CD4-positive, alpha-beta T cell (primary cell): ENCODE measurements around the gene POLG2. TPM values are rescaled to one million over a fixed set of nuclear protein-coding genes. Genes with fewer than 3 reads are reported as not detected.

Source experiments
- ATAC-seq: fragments of 200-7000 bp; cut with Tn5 transposase; one replicate; pipeline ENCODE4 v1.10.0; 2022; ENCODE audit warnings: mild to moderate bottlenecking; ENCODE audit not compliant: poor library complexity
- CTCF ChIA-PET: fragments of 350-600 bp; sonication (Branson Sonifier 250); formaldehyde crosslinking; loops from one replicate; lab custom pipeline; 2021; ENCODE audit warnings: antibody characterized with exemption, inconsistent platforms; lab: Charles Lee
- POLR2A ChIA-PET: fragments of 350-600 bp; sonication (Branson Sonifier 250); formaldehyde crosslinking; loops from one replicate; lab custom pipeline; 2021; ENCODE audit warnings: antibody characterized with exemption, inconsistent platforms; lab: Charles Lee
- DNase-seq, 14 experiments: peaks; one replicate each; pipeline ENCODE4 v3.0.0-alpha.2; 2013 to 2020; ENCODE audit warnings: mixed read lengths in 2 of 14
- H3K27ac ChIP-seq, 2 donors: one replicate each; pipeline versions ENCODE4 v1.5.1 to v1.7.0; 2013; ENCODE audit warnings: low read length in 2 of 2, low read depth in 1 of 2, mild to moderate bottlenecking in 1 of 2
- H3K27me3 ChIP-seq, 2 experiments: 1 replicate in 1 of 2; 2 replicates in 1 of 2; pipeline versions ENCODE4 v1.6.1 to v1.7.0; 2013; ENCODE audit warnings: low read length in 2 of 2, control low read depth in 1 of 2, mild to moderate bottlenecking in 1 of 2, moderate library complexity in 1 of 2; ENCODE audit not compliant: insufficient read depth in 2 of 2, control insufficient read depth in 1 of 2
- H3K36me3 ChIP-seq: one replicate; pipeline ENCODE4 v1.6.1; 2013; ENCODE audit warnings: low read length, control low read depth; ENCODE audit not compliant: insufficient read depth
- H3K4me1 ChIP-seq: one replicate; pipeline ENCODE4 v1.6.1; 2013; ENCODE audit warnings: low read length, control low read depth; ENCODE audit not compliant: insufficient read depth
- H3K4me3 ChIP-seq: one replicate; pipeline ENCODE4 v1.5.1; 2013; ENCODE audit warnings: mild to moderate bottlenecking, low read length, moderate library complexity
- H3K9me3 ChIP-seq, 2 experiments: 1 replicate in 1 of 2; 2 replicates in 1 of 2; pipeline versions ENCODE4 v1.6.1 to v1.7.0; 2013; ENCODE audit warnings: low read length in 2 of 2, mild to moderate bottlenecking in 2 of 2, control low read depth in 1 of 2, moderate library complexity in 1 of 2; ENCODE audit not compliant: control insufficient read depth in 1 of 2, insufficient read depth in 1 of 2
- H3K27ac Mint-ChIP-seq: one replicate; pipeline ENCODE4 v1.8.0; 2020; ENCODE audit warnings: mixed read lengths
- H3K27me3 Mint-ChIP-seq: one replicate; pipeline ENCODE4 v1.8.0; 2021; ENCODE audit warnings: mixed read lengths
- H3K36me3 Mint-ChIP-seq: one replicate; pipeline ENCODE4 v1.8.0; 2021; ENCODE audit warnings: low read depth, mixed read lengths
- H3K4me1 Mint-ChIP-seq: one replicate; pipeline ENCODE4 v1.8.0; 2021; ENCODE audit warnings: low read depth, mixed read lengths
- H3K4me3 Mint-ChIP-seq: one replicate; pipeline ENCODE4 v1.8.0; 2020; ENCODE audit warnings: mild to moderate bottlenecking, mixed read lengths
- H3K9me3 Mint-ChIP-seq: one replicate; pipeline ENCODE4 v1.8.0; 2020; ENCODE audit warnings: mixed read lengths
- intact Hi-C, 2 experiments: fragments of 100-400 bp; cut with DNase I in 1 of 2; cut with micrococcal nuclease in 1 of 2; formaldehyde crosslinking; loops; one replicate each; pipeline versions ENCODE4 v1.15.1 to v1.9.0; 2023 to 2025; cut with DNase I, micrococcal nuclease
- total RNA-seq, 174 experiments: library from RNA in 2 of 174; stranded (reverse) in 2 of 174; gene quantifications; one replicate each; pipeline ENCODE4 v1.2.3 and lab custom pipeline; 2021 to 2026
- TF ChIP-seq, protein P1 (sequence below): fragments of 200-600 bp; IDR thresholded peaks from one replicate; pipeline ENCODE4 v1.8.0; 2022; ENCODE audit warnings: antibody characterized with exemption, mild to moderate bottlenecking

POLG2 gene
- total RNA-seq, 2 experiments from 2014 or later, result 32.8 to 34.1 TPM

DNA sequence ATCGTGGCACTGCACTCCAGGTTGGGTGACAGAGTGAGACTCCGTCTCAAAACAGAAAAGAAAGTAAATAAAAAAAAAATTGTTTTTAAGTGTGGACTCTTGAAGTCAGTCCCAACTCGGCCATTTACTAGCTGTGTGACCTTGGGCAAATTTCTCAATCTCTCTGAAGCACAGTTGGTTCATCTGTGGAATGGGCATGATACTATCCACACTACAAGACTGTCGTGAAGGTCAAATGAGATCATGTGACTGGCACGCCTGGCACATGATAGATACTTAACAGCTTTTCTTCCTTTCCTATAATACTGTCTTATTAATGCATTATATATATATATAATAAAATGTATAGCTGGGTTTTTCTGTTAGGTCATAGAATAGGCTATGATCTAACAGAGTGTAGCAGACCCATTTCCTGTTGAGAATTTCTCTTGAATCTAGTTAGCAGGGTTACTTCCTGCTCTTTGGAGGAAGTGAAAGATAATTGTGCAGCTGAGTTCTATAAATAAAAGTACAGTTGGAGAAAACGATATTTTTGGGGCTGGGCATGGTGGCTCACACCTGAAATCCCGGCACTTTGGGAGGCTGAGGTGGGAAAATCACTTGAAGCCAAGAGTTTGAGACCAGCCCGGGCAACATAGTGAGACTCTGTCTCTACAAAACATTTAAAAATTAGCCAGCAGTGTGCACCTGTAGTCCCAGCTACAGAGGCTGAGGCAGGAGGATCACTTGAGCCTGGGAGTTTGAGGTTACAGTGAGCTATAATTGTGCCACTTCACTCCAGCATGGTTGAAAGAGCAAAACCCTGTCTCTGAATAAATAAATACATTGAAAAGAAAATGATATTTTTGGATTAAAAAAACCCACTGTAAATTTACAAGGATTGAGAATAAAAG, 40.6 kb downstream of the POLG2 start:
- Mint-ChIP-seq H3K27me3 (no peaks in the 10 kb centered on the region), H3K4me3 (peak overlapping the region; percentile 9), H3K9me3 (no peaks in the 10 kb centered on the region), H3K36me3 (no peaks in the 10 kb centered on the region), H3K27ac (peak overlapping the region; percentile 74), H3K4me1 (peaks cover 31% of the 10 kb centered on the region)
- no peaks in the 10 kb centered on the region for H3K9me3 ChIP-seq
- peak in 3 of 14 experiments; percentile 27 to 67 (median 32) for DNase-seq
- no peaks in the 10 kb centered on the region for H3K27me3 ChIP-seq
- peak; percentile 59 for ATAC-seq
- CTCF ChIA-PET, result interaction anchor here (0.7 kb wide), 1 partner anchor 37 kb away, joined by 3 read pairs; no protein-coding TSS in a partner anchor
- H3K4me3 ChIP-seq, result no peak overlapping the region
- TF ChIP-seq, protein P1, sequence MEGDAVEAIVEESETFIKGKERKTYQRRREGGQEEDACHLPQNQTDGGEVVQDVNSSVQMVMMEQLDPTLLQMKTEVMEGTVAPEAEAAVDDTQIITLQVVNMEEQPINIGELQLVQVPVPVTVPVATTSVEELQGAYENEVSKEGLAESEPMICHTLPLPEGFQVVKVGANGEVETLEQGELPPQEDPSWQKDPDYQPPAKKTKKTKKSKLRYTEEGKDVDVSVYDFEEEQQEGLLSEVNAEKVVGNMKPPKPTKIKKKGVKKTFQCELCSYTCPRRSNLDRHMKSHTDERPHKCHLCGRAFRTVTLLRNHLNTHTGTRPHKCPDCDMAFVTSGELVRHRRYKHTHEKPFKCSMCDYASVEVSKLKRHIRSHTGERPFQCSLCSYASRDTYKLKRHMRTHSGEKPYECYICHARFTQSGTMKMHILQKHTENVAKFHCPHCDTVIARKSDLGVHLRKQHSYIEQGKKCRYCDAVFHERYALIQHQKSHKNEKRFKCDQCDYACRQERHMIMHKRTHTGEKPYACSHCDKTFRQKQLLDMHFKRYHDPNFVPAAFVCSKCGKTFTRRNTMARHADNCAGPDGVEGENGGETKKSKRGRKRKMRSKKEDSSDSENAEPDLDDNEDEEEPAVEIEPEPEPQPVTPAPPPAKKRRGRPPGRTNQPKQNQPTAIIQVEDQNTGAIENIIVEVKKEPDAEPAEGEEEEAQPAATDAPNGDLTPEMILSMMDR, result no peak
- POLR2A ChIA-PET, result interaction anchor here (1.0 to 3.0 kb wide), 7 partner anchors 14 to 60 kb away, joined by 4 to 46 read pairs (median 7); partner anchors contain the start of genes CEP95, DDX5 and POLG2
- H3K4me1 ChIP-seq, result peaks cover 24% of the 10 kb centered on the region
- H3K27ac ChIP-seq, result peak overlapping the region in 1 of 2 donors; percentile 37
- intact Hi-C loops, result no loop called here
- no peaks in the 10 kb centered on the region for H3K36me3 ChIP-seq

DNA sequence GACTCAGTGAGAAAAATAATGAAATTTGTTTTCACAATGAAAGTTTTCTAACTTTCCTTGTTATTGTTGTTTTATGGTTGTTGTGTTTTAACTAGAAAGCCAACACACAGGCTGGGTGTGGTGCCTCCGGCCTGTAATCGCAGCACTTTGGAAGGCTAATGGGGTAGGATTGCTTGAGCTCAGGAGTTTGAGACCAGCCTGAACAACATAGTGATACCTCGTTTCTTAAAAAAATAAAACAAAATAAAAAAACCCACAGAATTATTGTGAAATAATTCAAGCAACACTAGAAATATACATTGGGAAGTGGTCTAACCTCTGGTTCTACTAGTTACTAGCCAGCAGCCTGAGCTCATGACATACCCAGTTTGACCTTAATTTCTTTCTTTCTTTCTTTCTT, 47.3 kb downstream of the POLG2 start:
- Mint-ChIP-seq H3K27me3 (no peaks in the 10 kb centered on the region), H3K9me3 (no peaks in the 10 kb centered on the region), H3K4me3 (no peak overlapping the region), H3K4me1 (peaks cover 9% of the 10 kb centered on the region), H3K27ac (no peak overlapping the region), H3K36me3 (no peaks in the 10 kb centered on the region)
- ChIA-PET CTCF (interaction anchor here (0.6 kb wide), 1 partner anchor 31 kb away, joined by 3 read pairs; no protein-coding TSS in a partner anchor), POLR2A (interaction anchor here (0.6 kb wide), 1 partner anchor 112 kb away, joined by 3 read pairs; no protein-coding TSS in a partner anchor)
- Histone ChIP-seq H3K36me3 (no peaks in the 10 kb centered on the region), H3K4me1 (no peaks in the 10 kb centered on the region), H3K9me3 (no peaks in the 10 kb centered on the region), H3K4me3 (no peak overlapping the region), H3K27ac (no peak overlapping the region), H3K27me3 (no peaks in the 10 kb centered on the region)
- TF ChIP-seq, protein P1, result no peak
- intact Hi-C loops, result no loop called here
- ATAC-seq (no peak), DNase-seq (no peak)

DNA sequence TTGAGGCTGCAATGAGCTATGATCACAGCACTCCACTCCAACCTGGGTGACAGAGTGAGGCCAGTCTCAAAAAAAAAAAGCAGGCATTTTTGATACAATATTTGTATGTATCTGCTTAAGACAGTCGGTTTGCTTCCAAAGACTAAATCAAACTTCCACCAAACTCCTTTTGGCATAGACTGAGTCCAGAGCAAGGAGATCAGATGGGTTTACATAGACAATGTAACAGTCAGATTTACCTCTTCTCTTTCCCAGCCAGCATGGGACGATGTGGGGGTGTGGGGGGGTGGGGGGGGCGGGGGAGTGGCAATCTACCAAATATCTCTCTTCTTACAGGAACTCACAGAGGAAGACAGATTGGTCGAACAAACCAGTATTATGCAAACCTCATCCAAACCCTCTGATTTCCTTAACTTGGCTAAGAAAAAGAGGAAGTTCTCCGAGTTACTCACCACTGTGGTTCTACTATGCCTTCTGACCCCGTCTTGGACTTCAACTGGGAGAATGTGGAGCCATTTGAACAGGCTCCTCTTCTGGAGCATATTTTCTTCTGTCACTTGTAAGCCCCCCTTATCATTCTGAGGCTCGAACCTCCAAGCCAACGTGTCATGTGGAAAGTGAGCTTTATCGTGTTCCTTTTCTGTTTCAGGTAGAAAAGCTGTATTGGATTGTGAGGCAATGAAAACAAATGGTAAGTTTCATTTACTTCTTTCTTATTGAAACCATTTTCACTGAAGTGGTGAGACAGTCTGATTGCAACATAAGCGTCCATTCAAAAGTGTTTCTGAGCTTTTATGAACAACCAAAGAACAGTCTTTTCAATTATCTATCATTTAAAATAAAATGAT, 48.0 kb downstream of the POLG2 start, which contains the start of gene MILR1:
TSS of gene MILR1 (plus strand) at position 451 of the 848 bp plus-strand sequence. CDS start at position 505, 54 bp downstream.
- H3K27ac ChIP-seq, result no peak within 1 kb of the TSS
- Mint-ChIP-seq H3K27ac (no peak within 1 kb of the TSS), H3K4me3 (no peak within 1 kb of the TSS), H3K4me1 (peaks cover 11% of the 10 kb centered on the region), H3K27me3 (no peaks in the 10 kb centered on the region), H3K36me3 (no peaks in the 10 kb centered on the region), H3K9me3 (no peaks in the 10 kb centered on the region)
- H3K36me3 ChIP-seq, result no peaks in the 10 kb centered on the region
- DNase-seq (peak in 4 of 14 experiments; percentile 13 to 75 (median 48)), ATAC-seq (peak; percentile 43)
- CTCF ChIA-PET, result interaction anchor here (0.6 kb wide), 1 partner anchor 30 kb away, joined by 3 read pairs; no protein-coding TSS in a partner anchor
- intact Hi-C loops, result no loop called here
- TF ChIP-seq, protein P1, result no peak
- no peaks in the 10 kb centered on the region for H3K9me3 ChIP-seq
- H3K4me1 ChIP-seq, result no peaks in the 10 kb centered on the region
- POLR2A ChIA-PET, result interaction anchor here (0.6 kb wide), 1 partner anchor 111 kb away, joined by 3 read pairs; no protein-coding TSS in a partner anchor
- H3K4me3 ChIP-seq, result no peak within 1 kb of the TSS
- no peaks in the 10 kb centered on the region for H3K27me3 ChIP-seq
